ENCODE data around the gene C19orf25. TPM values are rescaled to one million over a fixed set of nuclear protein-coding genes. Genes with fewer than 3 reads are reported as not detected.

C19orf25 gene
- total RNA-seq, 1 donor from 2014 or later = 25.0 TPM

GRCh38 chr19:1474011-1474764, 4.8 kb downstream of the C19orf25 start:
- Histone ChIP-seq H3K4me1 (peaks cover 57% of the 10 kb centered on the region), H3K27ac (no peak overlapping the region), H3K27me3 (peaks cover 4% of the 10 kb centered on the region), H3K36me3 (peaks cover 0 to 11% of the 10 kb centered on the region in 2 donors), H3K4me3 (no peak overlapping the region), H3K9me3 (no peaks in the 10 kb centered on the region)
- intact Hi-C loops (cut with DNase I) = no loop called here
- no peak for TF ChIP-seq POLR2A (IDR thresholded peaks at IDR 0.05)
- TF ChIP-seq POLR2AphosphoS5 (IDR thresholded peaks at IDR 0.05; ENCODE audit: insufficient read depth in 1 of 2, low read depth in 1 of 2) = no peak
- TF ChIP-seq, protein P1, sequence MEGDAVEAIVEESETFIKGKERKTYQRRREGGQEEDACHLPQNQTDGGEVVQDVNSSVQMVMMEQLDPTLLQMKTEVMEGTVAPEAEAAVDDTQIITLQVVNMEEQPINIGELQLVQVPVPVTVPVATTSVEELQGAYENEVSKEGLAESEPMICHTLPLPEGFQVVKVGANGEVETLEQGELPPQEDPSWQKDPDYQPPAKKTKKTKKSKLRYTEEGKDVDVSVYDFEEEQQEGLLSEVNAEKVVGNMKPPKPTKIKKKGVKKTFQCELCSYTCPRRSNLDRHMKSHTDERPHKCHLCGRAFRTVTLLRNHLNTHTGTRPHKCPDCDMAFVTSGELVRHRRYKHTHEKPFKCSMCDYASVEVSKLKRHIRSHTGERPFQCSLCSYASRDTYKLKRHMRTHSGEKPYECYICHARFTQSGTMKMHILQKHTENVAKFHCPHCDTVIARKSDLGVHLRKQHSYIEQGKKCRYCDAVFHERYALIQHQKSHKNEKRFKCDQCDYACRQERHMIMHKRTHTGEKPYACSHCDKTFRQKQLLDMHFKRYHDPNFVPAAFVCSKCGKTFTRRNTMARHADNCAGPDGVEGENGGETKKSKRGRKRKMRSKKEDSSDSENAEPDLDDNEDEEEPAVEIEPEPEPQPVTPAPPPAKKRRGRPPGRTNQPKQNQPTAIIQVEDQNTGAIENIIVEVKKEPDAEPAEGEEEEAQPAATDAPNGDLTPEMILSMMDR (IDR thresholded peaks at IDR 0.05) = no peak
- DNase-seq (ENCODE audit: extremely low spot score in 2 of 2) = no peak

GRCh38 chr19:1473085-1473851, 5.7 kb downstream of the C19orf25 start:
- H3K4me3 ChIP-seq = no peak overlapping the region
- no peaks in the 10 kb centered on the region for H3K9me3 ChIP-seq
- H3K4me1 ChIP-seq = peaks cover 58% of the 10 kb centered on the region
- no peak for DNase-seq (ENCODE audit: extremely low spot score in 2 of 2)
- intact Hi-C loops (cut with DNase I) = no loop called here
- H3K27me3 ChIP-seq = peaks cover 4% of the 10 kb centered on the region
- no peak for TF ChIP-seq POLR2A (IDR thresholded peaks at IDR 0.05)
- TF ChIP-seq, protein P1 (IDR thresholded peaks at IDR 0.05) = no peak
- no peak for TF ChIP-seq POLR2AphosphoS5 (IDR thresholded peaks at IDR 0.05; ENCODE audit: insufficient read depth in 1 of 2, low read depth in 1 of 2)
- H3K36me3 ChIP-seq = peaks cover 0 to 11% of the 10 kb centered on the region in 2 donors
- H3K27ac ChIP-seq = no peak overlapping the region

DNA sequence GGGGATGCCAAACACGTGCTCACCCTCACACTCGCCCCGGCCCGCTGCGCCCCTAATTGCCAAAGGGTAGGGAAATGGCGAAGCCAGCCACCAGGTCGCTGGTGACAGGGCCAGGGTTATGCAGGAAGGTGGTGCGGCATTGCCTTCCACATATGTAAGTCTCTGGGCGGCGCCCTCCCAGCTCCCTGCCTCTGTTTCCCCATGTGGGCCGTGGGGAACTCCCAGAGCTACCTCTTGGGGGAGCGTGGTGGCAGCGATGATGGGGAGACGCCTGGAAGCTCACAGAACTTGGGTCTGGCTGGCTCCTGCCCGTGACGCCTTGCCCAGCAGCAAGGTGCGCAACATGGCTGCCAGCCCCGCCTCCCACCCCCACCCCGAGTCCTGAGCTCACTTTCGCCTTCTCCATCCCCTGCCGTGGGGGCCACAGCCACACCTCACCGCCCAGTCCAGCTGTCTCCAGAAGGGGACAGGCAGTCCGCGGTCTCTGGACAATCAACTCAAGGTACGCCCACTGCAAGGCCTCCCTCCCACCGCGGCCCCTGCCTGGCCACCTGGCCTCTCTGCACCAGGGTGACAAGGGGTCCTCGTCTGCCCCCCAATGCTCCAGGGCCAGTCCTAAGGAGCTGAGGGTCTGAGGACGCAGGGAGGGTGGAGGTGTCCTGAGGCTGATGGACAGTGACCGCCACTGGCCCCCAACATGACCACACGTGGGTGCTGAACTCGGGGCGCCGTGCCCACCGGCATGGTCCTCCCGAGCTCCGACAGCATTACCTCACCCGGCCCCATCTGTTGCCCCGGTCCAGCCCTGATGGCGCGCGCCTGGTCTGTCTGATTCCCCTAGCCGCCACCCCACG, 6.6 kb downstream of the C19orf25 start:
- Histone ChIP-seq H3K9me3 (no peaks in the 10 kb centered on the region), H3K4me3 (no peak overlapping the region), H3K27me3 (peaks cover 4% of the 10 kb centered on the region), H3K36me3 (peaks cover 0 to 11% of the 10 kb centered on the region in 2 donors), H3K27ac (no peak overlapping the region), H3K4me1 (peaks cover 58% of the 10 kb centered on the region)
- no peak for DNase-seq (ENCODE audit: extremely low spot score in 2 of 2)
- TF ChIP-seq, protein P1 (IDR thresholded peaks at IDR 0.05) = no peak
- TF ChIP-seq POLR2AphosphoS5 (IDR thresholded peaks at IDR 0.05; ENCODE audit: insufficient read depth in 1 of 2, low read depth in 1 of 2) (no peak), POLR2A (IDR thresholded peaks at IDR 0.05) (no peak)
- intact Hi-C loops (cut with DNase I) = no loop called here

DNA sequence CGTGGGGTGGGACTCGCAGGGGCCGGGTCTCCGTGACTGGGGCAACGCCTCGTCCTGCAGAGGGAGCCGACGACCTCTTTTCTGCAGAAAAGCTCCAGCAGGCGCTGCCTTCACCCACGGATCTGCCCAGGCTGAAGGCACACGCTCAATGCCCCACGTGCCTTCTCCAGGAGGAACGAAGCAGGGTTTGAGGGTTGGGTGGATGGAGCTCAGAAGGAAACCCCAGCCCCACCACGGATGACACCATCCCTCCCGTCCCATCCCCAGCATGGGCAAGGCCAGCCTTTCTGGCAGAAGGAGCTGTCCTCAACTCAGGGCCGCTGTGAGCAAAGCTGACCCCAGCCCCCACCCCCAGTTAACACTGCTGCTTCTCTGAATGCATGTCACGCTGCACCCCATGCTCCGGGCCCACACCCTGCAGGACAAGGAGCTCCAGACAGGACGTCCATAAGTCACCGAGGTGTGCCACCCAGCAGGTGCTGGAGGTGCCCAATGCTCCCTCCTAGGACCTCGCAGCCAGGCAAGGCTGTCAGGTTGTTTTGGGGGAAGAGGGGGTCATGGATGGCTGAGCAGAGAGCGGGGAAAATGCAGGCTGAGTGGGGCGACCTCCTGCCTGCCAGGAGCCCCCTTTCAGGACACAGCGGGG, 7.4 kb downstream of the C19orf25 start:
- H3K4me3 ChIP-seq = peak overlapping the region in 1 of 2 donors; percentile 51
- no peak overlapping the region for H3K27ac ChIP-seq
- peaks cover 0 to 11% of the 10 kb centered on the region in 2 donors for H3K36me3 ChIP-seq
- no peak for DNase-seq (ENCODE audit: extremely low spot score in 2 of 2)
- intact Hi-C loops (cut with DNase I) = no loop called here
- TF ChIP-seq POLR2A (IDR thresholded peaks at IDR 0.05) = no peak
- TF ChIP-seq, protein P1 (IDR thresholded peaks at IDR 0.05) = no peak
- TF ChIP-seq POLR2AphosphoS5 (IDR thresholded peaks at IDR 0.05; ENCODE audit: insufficient read depth in 1 of 2, low read depth in 1 of 2) = no peak
- peaks cover 58% of the 10 kb centered on the region for H3K4me1 ChIP-seq
- peaks cover 4% of the 10 kb centered on the region for H3K27me3 ChIP-seq
- no peaks in the 10 kb centered on the region for H3K9me3 ChIP-seq
